Purkinje cell (primary cell): ENCODE data around the gene GSTM1. TPM values are rescaled to one million over a fixed set of nuclear protein-coding genes. Genes with fewer than 3 reads are reported as not detected.

Experiments
- polyA plus RNA-seq: library from polyadenylated mRNA; unstranded; fragments of >200 nt; fragmentation: Nextera tagmentation; gene quantifications from 2 replicates; pipeline ENCODE4 v1.2.1, GENCODE V29; 2014

Gene GSTM1
- 17.9 and 26.0 TPM in 2 replicates for polyA plus RNA-seq

DNA sequence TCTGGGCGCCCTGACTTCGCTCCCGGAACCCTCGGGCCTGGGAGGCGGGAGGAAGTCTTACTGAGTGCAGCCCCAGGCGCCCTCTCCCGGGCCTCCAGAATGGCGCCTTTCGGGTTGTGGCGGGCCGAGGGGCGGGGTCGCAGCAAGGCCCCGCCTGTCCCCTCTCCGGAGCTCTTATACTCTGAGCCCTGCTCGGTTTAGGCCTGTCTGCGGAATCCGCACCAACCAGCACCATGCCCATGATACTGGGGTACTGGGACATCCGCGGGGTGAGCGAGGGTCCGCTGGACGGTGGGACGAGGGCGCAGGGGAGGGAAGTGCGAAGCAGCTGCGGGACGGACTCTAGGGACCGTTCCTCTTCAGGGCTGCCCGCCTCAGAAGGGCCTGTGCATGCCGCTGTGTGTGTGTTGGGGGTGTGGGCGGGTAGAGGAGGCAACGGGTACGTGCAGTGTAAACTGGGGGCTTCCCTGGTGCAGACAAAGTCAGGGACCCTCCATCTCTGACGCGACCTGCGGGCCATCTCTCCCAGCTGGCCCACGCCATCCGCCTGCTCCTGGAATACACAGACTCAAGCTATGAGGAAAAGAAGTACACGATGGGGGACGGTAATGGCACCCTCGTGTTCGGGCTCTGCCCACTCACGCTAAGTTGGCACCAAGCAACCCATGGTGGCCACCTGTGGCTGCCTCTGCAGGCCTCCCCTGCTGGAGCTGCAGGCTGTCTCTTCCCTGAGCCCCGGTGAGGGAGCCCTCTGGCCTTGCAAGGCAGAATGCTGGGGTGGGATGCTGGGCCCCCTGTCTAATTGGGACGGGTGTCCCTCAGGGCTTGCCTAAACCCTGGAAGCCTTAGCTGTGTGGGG is at the start of gene GSTM1:
Gene GSTM1, plus strand, starts transcription at position 177 of the 859 bp plus-strand sequence. Its CDS starts 57 bp downstream, at position 234.

DNA sequence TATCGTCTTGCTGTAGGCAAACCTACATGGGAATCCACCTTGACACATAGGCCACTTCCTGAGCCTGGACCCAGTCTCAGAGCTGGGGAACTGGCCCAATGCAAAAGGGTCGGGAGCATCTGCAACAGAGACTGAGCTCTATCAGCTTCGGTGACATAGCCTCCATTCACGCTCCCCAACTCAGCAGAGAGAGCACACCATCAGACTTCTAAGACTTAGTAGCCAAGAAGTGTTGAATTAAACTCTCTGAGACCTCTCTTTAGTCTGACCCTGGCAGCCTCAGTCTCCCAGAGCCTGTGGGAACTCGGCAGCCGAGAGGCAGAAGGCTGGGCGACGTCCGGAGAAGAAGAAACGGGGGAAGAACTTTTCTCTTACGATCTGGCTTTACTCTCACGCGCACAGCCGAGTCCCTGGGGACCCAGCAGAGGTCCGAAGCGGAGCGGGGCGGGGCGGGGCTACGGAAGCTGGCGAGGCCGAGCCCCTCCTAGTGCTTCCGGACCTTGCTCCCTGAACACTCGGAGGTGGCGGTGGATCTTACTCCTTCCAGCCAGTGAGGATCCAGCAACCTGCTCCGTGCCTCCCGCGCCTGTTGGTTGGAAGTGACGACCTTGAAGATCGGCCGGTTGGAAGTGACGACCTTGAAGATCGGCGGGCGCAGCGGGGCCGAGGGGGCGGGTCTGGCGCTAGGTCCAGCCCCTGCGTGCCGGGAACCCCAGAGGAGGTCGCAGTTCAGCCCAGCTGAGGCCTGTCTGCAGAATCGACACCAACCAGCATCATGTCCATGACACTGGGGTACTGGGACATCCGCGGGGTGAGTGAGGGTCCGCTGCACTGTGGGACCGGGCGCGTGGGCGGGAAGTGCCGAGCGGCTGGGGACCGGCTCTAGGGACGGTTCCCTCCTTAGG is 31.8 kb upstream of the GSTM1 start, which contains the start of gene GSTM4:
Gene GSTM4, plus strand, starts transcription at position 485 of the 905 bp plus-strand sequence. Its CDS starts 291 bp downstream, at position 776.

DNA sequence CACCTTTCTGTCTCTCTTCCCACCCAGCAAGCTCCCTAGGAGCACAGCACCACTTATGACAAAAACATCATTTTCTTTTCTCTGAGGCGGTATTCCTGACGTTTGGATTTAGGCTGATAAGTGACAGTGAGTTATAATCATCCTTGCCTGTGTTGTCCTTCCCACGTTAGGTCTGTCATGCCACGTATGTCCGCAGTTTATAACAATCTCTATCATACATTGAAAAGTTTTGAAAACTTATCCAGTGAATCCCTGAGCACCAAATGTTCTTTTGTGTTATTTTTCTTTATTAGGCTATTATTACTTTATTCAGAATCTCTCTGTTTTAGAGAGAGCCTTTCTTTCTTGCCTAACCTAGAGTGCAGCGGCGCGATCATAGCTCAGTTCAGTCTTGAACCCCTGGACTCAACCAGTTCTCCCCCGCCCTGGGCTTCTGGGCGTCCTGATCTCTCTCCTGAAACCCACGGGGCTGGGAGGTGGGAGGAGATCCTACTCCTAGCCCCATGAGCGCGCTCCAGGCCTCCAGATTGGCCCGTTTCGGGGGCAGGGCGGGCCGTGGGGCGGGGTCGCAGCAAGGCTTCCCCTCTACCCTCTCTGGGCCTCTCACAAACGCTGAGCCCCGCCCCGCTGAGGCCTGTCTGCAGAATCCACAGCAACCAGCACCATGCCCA is 20.0 kb upstream of the GSTM1 start, which contains the start of gene GSTM2:
Gene GSTM2, plus strand, starts transcription at position 606 of the 671 bp plus-strand sequence. Its CDS starts 59 bp downstream, at position 665.

DNA sequence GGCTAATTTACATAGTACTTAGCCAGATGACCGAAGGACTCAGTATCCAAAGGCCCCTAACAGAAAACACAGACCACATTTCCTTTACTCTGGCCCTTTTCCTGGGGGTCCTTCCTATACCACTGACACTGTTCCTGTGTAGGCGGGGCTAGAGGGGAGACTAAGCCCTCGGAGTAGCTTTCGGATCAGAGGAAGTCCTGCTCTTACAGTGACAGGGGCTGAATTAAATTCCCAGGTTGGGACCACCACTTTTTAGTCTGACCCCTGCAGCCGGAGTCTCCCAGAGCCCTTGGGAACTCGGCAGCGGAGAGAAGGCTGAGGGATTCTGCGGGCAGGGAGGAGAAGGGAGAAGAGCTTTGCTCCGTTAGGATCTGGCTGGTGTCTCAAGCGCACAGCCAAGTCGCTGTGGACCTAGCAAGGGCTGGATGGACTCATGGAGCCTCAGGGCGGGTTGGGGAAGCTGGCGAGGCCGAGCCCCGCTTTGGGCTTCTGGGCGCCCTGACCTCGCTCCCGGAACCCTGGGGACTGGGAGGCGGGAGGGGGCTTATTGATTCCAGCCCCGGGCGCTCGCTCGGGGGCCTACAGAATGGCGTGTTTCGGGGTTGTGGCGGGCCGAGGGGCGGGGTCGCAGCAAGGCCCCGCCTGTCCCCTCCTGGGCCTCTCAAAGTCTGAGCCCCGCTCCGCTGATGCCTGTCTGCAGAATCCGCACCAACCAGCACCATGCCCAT is 24.1 kb downstream of the GSTM1 start, which contains the start of gene GSTM5:
Gene GSTM5, plus strand, starts transcription at position 659 of the 728 bp plus-strand sequence. Its CDS starts 62 bp downstream, at position 721.

DNA sequence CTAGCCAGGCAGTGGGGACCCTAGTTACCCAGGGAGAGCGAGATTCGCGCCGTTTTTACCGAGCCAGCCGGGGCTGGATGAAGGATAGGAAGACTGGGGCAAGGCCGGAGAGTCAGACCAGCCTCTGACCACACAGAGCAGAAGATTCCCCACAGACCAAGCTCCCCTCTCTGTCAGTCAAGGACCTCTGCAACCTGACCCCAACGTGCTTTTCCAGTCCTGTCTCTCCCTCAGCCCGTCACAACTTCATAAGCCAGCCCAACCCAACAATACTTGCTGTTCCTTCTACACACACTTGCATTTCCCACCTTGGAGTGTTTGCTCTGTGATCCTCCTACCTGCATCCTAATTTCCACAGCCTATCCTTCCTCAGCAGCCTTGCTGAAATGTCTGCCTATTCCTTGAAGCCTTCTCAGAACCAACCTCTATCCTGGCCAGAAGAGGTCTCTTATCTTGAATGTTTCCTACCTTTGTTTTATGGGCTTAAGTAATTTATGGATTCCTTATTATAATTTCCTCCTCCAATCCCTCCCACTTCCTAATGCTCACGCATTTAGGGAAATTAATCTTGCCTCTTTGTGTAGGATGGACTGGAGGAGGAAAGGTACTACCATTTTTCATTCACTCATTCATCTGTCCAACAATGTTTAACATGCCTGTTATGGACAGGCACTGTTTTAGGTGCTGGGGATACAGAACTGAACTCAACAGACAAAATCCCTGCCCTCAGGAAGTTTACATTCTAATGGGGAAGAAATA is 53.2 kb downstream of the GSTM1 start, which contains the start of gene GSTM3:
Gene GSTM3, minus strand, starts transcription at position 424 of the 759 bp plus-strand sequence. CDS start 751 bp downstream, outside the sequence.

Other genes with a start within 250 kb of the GSTM1 start
- gene SYPL2, start 221.3 kb upstream of the GSTM1 start, polyA plus RNA-seq: not detected in 2 replicates
- gene ATXN7L2, start 203.9 kb upstream of the GSTM1 start, polyA plus RNA-seq: 1.8 TPM in 1 of 2 replicates, not detected in the other
- 1.6 and 4.2 TPM in 2 replicates for gene CYB561D1, start 193.7 kb upstream of the GSTM1 start, polyA plus RNA-seq
- gene AMIGO1, start 178.1 kb upstream of the GSTM1 start, polyA plus RNA-seq: 36.7 and 50.3 TPM in 2 replicates
- gene GPR61, start 147.9 kb upstream of the GSTM1 start, polyA plus RNA-seq: 14.8 and 15.2 TPM in 2 replicates
- gene GNAI3, start 139.2 kb upstream of the GSTM1 start, polyA plus RNA-seq: 2.2 and 3.8 TPM in 2 replicates
- not detected in 2 replicates for gene GNAT2, start 68.2 kb upstream of the GSTM1 start, polyA plus RNA-seq
- gene AMPD2, start 68.0 kb upstream of the GSTM1 start, polyA plus RNA-seq: 22.1 and 37.9 TPM in 2 replicates
- gene GSTM4, start 31.7 kb upstream of the GSTM1 start, polyA plus RNA-seq: 30.7 and 36.0 TPM in 2 replicates
- 87.9 and 100 TPM in 2 replicates for gene GSTM2, start 19.8 kb upstream of the GSTM1 start, polyA plus RNA-seq
- 13.3 and 30.1 TPM in 2 replicates for gene GSTM5, start 24.4 kb downstream of the GSTM1 start, polyA plus RNA-seq
- gene GSTM3, start 53.2 kb downstream of the GSTM1 start, polyA plus RNA-seq: 357 and 497 TPM in 2 replicates
- gene EPS8L3, start 76.1 kb downstream of the GSTM1 start, polyA plus RNA-seq: not detected in 2 replicates
- 0.13 TPM in 1 of 2 replicates, not detected in the other for gene CSF1, start 223.0 kb downstream of the GSTM1 start, polyA plus RNA-seq